Immature natural killer cell (primary cell): ENCODE measurements around the gene EEF1A1. TPM values are rescaled to one million over a fixed set of nuclear protein-coding genes. Genes with fewer than 3 reads are reported as not detected.
"Not testable (repeated sequence)": the region's sequence is repeated elsewhere in the genome, so short reads cannot be mapped to it uniquely, and the experiment has no call there.

Source experiments
- DNase-seq, 3 donors: peaks; one replicate each; pipeline ENCODE4 v3.0.0; 2022; ENCODE audit warnings: mixed read lengths in 1 of 3
- H3K27ac Mint-ChIP-seq, 6 donors: one replicate each; pipeline ENCODE4 v1.8.0; 2020; ENCODE audit warnings: mixed read lengths in 6 of 6, mild to moderate bottlenecking in 5 of 6, inconsistent platforms in 4 of 6, moderate library complexity in 3 of 6
- H3K27me3 Mint-ChIP-seq, 3 donors: one replicate each; pipeline ENCODE4 v1.8.0; 2020 to 2021; ENCODE audit warnings: low read depth in 3 of 3, mild to moderate bottlenecking in 3 of 3, mixed read lengths in 3 of 3, moderate library complexity in 3 of 3, inconsistent platforms in 1 of 3
- H3K36me3 Mint-ChIP-seq, 3 donors: one replicate each; pipeline ENCODE4 v1.8.0; 2020; ENCODE audit warnings: mixed read lengths in 3 of 3, inconsistent platforms in 2 of 3, mild to moderate bottlenecking in 2 of 3
- H3K4me1 Mint-ChIP-seq, 2 donors: one replicate each; pipeline ENCODE4 v1.8.0; 2020; ENCODE audit warnings: inconsistent platforms in 2 of 2, mild to moderate bottlenecking in 2 of 2, mixed read lengths in 2 of 2, moderate library complexity in 1 of 2
- H3K4me3 Mint-ChIP-seq, 5 donors: one replicate each; pipeline ENCODE4 v1.8.0; 2020; ENCODE audit warnings: mild to moderate bottlenecking in 5 of 5, mixed read lengths in 5 of 5, inconsistent platforms in 3 of 5, moderate library complexity in 3 of 5
- H3K9me3 Mint-ChIP-seq, 6 donors: one replicate each; pipeline ENCODE4 v1.8.0; 2020; ENCODE audit warnings: mild to moderate bottlenecking in 6 of 6, mixed read lengths in 6 of 6, inconsistent platforms in 4 of 6, moderate library complexity in 3 of 6
- polyA plus RNA-seq, 3 donors: library from polyadenylated mRNA; unstranded; fragments of 300-500 nt; fragmentation: Illumina TruSeq; gene quantifications; one replicate each; pipeline ENCODE4 v1.2.3, GENCODE V29; 2021

EEF1A1 gene
- polyA plus RNA-seq, 3 donors from 2014 or later = 4,920 to 10,209 (median 5,498) TPM

- H3K9me3 Mint-ChIP-seq, H3K27ac Mint-ChIP-seq: not testable (repeated sequence)
Observed at GRCh38 chr6:73555380-73555949, 34.6 kb upstream of the EEF1A1 start.

GRCh38 chr6:73551115-73551514 lies 30.3 kb upstream of the EEF1A1 start:
- not testable (repeated sequence) for H3K4me3 Mint-ChIP-seq, H3K27ac Mint-ChIP-seq, H3K9me3 Mint-ChIP-seq, H3K4me1 Mint-ChIP-seq, H3K36me3 Mint-ChIP-seq, H3K27me3 Mint-ChIP-seq, DNase-seq

More at GRCh38 chr6:73555380-73555949, 34.6 kb upstream of the EEF1A1 start:
- H3K4me1 Mint-ChIP-seq, H3K27me3 Mint-ChIP-seq, H3K36me3 Mint-ChIP-seq, H3K4me3 Mint-ChIP-seq, DNase-seq: not testable (repeated sequence)

GRCh38 chr6:73548458-73549446 lies 27.9 kb upstream of the EEF1A1 start:
- Mint-ChIP-seq H3K27me3 (peaks cover 0 to 3% (median 2%) of the 10 kb centered on the region in 3 donors), H3K4me1 (no peaks in the 10 kb centered on the region), H3K36me3 (no peaks in the 10 kb centered on the region), H3K27ac (no peak overlapping the region), H3K4me3 (no peak overlapping the region), H3K9me3 (no peaks in the 10 kb centered on the region)
- no peak for DNase-seq

- Mint-ChIP-seq H3K27ac (no peak overlapping the region), H3K36me3 (no peaks in the 10 kb centered on the region), H3K9me3 (no peaks in the 10 kb centered on the region), H3K27me3 (peaks cover 0 to 3% (median 2%) of the 10 kb centered on the region in 3 donors), H3K4me3 (no peak overlapping the region), H3K4me1 (no peaks in the 10 kb centered on the region)
- DNase-seq = no peak
Observed at GRCh38 chr6:73547036-73547435, 26.2 kb upstream of the EEF1A1 start.

GRCh38 chr6:73542891-73543290 lies 22.1 kb upstream of the EEF1A1 start:
- Mint-ChIP-seq H3K4me1 (no peaks in the 10 kb centered on the region), H3K4me3 (no peak overlapping the region), H3K27ac (no peak overlapping the region), H3K36me3 (no peaks in the 10 kb centered on the region), H3K9me3 (no peaks in the 10 kb centered on the region), H3K27me3 (peaks cover 0 to 3% (median 2%) of the 10 kb centered on the region in 3 donors)
- no peak for DNase-seq

- not testable (repeated sequence) for H3K9me3 Mint-ChIP-seq, H3K36me3 Mint-ChIP-seq, H3K27me3 Mint-ChIP-seq, H3K27ac Mint-ChIP-seq, H3K4me3 Mint-ChIP-seq, DNase-seq, H3K4me1 Mint-ChIP-seq
Observed at GRCh38 chr6:73542481-73542880, 21.6 kb upstream of the EEF1A1 start.

- Mint-ChIP-seq H3K4me1 (no peaks in the 10 kb centered on the region), H3K27ac (no peak overlapping the region), H3K27me3 (peaks cover 0 to 2% (median 2%) of the 10 kb centered on the region in 3 donors), H3K4me3 (no peak overlapping the region), H3K9me3 (no peaks in the 10 kb centered on the region), H3K36me3 (no peaks in the 10 kb centered on the region)
- DNase-seq = no peak
Observed at GRCh38 chr6:73538116-73538779, 17.4 kb upstream of the EEF1A1 start.

- Mint-ChIP-seq H3K4me3 (no peak overlapping the region), H3K27ac (no peak overlapping the region), H3K27me3 (peaks cover 0 to 2% (median 2%) of the 10 kb centered on the region in 3 donors), H3K36me3 (no peaks in the 10 kb centered on the region), H3K4me1 (no peaks in the 10 kb centered on the region), H3K9me3 (no peaks in the 10 kb centered on the region)
- no peak for DNase-seq
Observed at GRCh38 chr6:73537677-73538076, 16.8 kb upstream of the EEF1A1 start.

GRCh38 chr6:73534628-73535027 lies 13.8 kb upstream of the EEF1A1 start:
- Mint-ChIP-seq H3K4me1 (no peaks in the 10 kb centered on the region), H3K27me3 (peaks cover 0 to 4% (median 3%) of the 10 kb centered on the region in 3 donors), H3K36me3 (no peaks in the 10 kb centered on the region), H3K4me3 (no peak overlapping the region), H3K27ac (no peak overlapping the region), H3K9me3 (no peaks in the 10 kb centered on the region)
- no peak for DNase-seq

GRCh38 chr6:73532293-73532692 lies 11.5 kb upstream of the EEF1A1 start:
- no peak for DNase-seq
- Mint-ChIP-seq H3K27me3 (peaks cover 0 to 4% (median 3%) of the 10 kb centered on the region in 3 donors), H3K9me3 (no peaks in the 10 kb centered on the region), H3K4me1 (no peaks in the 10 kb centered on the region), H3K4me3 (no peak overlapping the region), H3K36me3 (no peaks in the 10 kb centered on the region), H3K27ac (no peak overlapping the region)

- Mint-ChIP-seq H3K9me3 (no peaks in the 10 kb centered on the region), H3K4me1 (peaks cover 5 to 6% of the 10 kb centered on the region in 2 donors), H3K4me3 (no peak overlapping the region), H3K27ac (no peak overlapping the region), H3K36me3 (no peaks in the 10 kb centered on the region), H3K27me3 (peaks cover 0 to 6% (median 3%) of the 10 kb centered on the region in 3 donors)
- no peak for DNase-seq
Observed at GRCh38 chr6:73528897-73529296, 8.1 kb upstream of the EEF1A1 start.

GRCh38 chr6:73525546-73526330 lies 4.9 kb upstream of the EEF1A1 start:
- no peak overlapping the region for H3K4me3 Mint-ChIP-seq
- H3K36me3 Mint-ChIP-seq = no peaks in the 10 kb centered on the region
- no peaks in the 10 kb centered on the region for H3K9me3 Mint-ChIP-seq
- H3K27me3 Mint-ChIP-seq = peaks cover 4 to 16% (median 15%) of the 10 kb centered on the region in 3 donors
- no peak for DNase-seq
- H3K27ac Mint-ChIP-seq = no peak overlapping the region
- H3K4me1 Mint-ChIP-seq = peaks cover 27 to 28% of the 10 kb centered on the region in 2 donors

- H3K4me3 Mint-ChIP-seq = peak overlapping the region; percentile 90 to 98 (median 97)
- H3K27me3 Mint-ChIP-seq = peaks cover 17 to 35% (median 34%) of the 10 kb centered on the region in 3 donors
- H3K9me3 Mint-ChIP-seq = no peaks in the 10 kb centered on the region
- H3K36me3 Mint-ChIP-seq = peaks cover 10 to 20% (median 11%) of the 10 kb centered on the region in 3 donors
- peaks cover 48 to 49% of the 10 kb centered on the region in 2 donors for H3K4me1 Mint-ChIP-seq
- DNase-seq = peak; percentile 78 to 81 (median 80)
- H3K27ac Mint-ChIP-seq = peak overlapping the region; percentile 98 to 100 (median 99)
Observed at GRCh38 chr6:73523434-73524123, 2.7 kb upstream of the EEF1A1 start.
